Stimulated activated CD8-positive, alpha-beta memory T cell treated with anti-CD3 and anti-CD28 coated beads, Interleukin-15, amount 100 ng/mL, for 4 hours (primary cell): ENCODE data around the gene POLR2I.
"Not testable (repeated sequence)": the region's sequence is repeated elsewhere in the genome, so short reads cannot be mapped to it uniquely, and the experiment has no call there.

Source experiments
- DNase-seq, 2 donors: peaks; one replicate each; pipeline ENCODE4 v3.0.0-alpha.2; 2020; ENCODE audit warnings: low read depth in 2 of 2

POLR2I gene

DNA sequence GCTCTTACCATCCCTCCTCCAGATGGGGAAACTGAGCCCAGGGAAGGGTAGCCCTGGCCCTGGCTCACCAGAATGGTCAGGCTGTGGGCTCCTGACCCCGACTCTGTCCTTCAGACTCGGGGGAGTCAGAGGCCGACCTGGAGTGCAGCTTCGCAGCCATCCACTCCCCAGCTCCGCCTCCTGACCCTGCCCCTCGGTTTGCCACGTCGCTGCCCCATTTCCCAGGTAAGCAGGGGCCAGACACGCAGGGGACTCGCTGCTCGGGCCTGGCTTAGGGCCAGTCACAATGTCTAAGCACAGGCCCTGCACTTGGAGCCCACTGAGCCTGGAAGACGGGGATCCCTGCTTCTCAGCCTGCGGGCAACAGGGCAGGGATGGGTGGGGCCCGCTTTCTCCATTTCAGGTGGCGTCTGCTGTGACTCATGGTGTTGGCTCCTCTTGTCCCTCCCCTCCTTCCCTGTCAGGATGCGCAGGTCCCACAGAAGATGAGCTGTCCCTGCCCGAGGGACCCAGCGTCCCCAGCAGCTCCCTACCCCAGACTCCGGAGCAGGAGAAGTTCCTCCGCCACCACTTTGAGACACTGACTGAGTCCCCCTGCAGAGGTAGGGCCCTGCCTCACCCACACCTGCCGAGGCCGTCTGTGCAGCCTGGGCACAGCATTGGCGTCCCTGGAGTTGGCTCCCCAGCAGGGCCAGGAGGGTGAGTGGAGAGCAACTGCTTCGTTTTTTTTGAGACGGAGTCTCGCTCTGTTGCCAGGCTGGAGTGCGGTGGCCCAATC lies 12.9 kb downstream of the POLR2I start:
- DNase-seq, result no peak

DNA sequence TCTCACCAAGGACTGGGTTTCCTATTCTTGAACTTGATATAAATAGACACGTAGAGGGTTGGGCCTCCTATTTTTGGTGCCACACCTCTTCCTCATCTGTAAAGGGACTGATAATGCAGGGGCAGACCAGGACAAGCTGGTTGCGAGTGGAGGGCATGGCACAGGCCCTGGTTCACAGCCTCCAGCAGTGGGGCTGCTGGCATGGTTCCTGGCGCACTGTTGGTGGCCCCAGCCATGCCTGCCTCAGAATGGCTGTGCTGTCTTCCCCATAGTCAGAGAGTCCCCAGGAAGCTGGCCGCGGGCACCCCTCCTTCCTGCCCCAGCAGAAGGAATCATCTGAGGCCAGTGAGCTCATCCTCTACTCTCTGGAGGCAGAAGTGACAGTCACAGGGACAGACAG lies 14.2 kb downstream of the POLR2I start:
- no peak for DNase-seq

DNA sequence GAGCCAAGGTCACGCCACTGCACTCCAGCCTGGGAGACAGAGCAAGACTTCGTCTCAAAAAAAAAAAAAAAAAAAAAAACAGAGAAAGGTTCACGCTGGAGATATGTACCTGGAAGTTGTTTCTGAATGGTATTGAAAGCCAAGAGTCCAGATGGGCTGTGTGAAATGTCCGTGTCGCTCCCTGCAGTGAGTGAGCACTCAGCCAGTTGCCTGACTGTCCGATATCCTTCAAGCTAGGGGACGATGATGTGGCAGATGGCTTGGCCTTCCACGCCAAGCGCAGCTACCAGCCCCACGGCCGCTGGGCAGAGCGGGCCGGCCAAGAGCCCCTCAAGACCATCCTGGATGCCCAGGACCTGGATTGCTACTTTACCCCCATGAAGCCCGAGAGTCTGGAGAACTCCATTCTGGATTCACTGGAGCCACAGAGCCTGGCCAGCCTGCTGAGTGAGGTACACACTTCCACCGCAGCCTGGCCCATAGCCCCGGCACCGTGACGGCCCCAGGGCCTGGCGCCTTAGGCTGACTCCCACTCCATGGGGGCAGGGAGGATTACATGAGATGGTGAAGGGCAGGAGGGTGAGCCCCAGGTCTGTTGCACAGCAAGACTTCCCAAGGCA lies 15.4 kb downstream of the POLR2I start:
- no peak for DNase-seq

DNA sequence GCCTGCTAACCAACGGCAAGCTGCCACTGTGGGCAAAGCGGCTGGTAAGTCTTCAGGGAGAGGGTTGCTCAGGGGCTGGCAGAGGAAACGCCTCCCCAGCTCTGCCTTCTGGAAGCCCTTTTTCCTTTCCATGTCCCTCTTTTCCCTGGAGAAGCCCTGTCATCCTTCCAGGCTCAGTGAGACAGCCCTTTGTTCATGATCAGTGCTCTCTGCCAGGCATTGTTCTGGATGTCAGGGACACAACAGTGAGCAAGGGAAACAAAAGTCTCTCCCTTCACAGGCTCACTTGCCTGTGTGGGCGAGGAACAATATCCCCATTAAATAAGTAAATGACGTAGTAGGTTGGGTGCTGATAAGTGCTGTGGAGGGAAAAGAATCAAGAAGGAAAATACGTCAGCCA lies 17.6 kb downstream of the POLR2I start:
- no peak for DNase-seq

DNA sequence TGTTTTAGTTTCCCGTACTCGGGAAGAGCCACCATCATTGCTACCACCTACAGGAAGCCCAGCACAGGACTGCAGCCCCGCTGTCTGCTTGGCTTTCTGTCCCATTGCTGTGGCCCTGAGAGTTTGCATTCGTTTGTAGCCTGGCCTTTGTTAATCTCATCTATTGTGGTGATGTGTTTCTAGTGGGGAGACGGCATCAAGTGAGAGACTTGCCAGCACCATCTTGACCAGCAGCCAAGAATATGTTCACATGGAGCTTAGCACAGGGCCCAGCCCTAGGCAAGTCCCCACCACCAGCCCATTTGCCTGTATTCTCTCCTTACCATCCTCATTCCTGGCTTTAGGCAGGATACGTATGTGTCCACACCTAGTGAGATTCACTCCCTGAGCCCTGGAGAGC lies 21.0 kb downstream of the POLR2I start:
- no peak for DNase-seq

DNA sequence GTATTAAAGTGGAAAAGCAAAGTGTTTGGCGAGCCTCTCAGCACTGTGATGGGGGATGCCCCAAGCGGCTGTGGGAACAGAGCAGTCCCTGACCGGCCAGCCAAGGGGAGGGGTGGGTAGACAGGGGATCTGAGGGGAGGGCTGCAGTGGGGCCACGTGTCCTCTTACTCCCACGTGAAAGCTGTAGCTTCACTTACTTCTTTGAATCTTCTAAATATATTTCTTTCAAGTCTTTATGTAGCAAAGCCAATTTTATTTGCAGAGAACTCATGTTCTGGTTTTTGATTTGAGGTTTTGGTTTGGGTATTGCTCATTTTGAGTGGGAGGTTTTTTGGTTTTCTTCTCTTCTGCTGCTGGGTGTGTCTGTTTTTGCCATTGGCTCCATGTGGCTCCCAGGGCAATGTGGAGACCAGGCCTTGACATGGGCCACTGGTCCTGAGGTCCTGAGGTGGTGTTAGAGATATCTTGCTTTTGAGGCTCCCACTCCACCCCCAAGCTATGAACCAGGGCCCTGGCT lies 21.5 kb downstream of the POLR2I start:
- DNase-seq, result no peak

DNA sequence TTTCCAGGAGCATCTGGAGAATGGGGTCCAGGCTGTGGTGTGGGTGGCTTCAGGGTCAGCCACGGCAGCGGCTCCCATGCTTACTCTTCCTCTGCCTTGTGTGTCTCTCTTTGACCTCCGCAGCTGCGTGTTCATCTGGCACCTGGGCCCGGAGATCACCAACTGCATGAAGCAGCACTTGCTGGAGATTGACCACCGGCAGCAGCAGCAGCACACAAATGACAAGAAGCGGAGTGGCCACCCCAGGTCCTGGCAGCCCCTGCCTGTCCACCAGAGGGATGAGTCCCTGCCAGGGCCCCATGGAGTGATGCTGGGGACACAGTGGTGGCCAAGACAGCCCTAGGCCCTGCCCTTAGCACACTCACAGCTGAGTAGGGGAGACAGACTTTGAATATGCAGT lies 22.1 kb downstream of the POLR2I start:
- no peak for DNase-seq

DNA sequence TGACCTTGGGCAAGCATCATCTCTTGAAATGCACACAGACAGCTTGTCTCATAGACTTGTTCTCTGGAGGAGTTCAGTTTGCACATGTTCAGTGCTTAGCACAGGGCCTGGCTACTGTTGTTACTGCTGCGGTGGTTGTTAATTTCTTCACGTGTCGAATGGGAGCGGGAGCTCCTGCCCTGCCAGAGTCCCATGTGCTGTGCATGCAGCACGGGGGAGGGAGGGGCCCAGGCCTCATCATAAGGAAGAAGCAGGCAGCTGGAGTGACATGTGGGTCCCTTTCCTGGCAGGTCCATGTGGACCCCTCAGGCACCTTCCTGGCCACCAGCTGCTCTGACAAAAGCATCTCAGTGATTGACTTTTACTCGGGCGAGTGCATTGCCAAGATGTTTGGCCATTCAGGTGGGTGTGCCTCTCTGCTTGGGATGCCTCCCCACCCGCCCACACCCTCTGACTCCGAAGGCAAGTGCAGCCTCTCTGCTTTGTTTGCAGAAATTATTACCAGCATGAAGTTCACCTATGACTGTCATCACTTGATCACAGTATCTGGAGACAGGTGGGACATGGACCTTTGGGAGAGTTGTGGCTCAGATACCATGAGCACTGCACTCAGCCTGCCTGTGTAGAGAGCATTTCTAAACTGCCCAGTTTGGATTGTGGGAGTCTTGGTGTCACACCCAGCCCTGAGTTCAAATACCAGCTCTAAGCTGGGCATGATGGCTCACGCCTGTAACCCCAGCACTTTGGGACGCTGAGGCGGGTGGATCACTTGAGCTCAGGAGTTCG lies 23.6 kb downstream of the POLR2I start:
- no peak for DNase-seq

DNA sequence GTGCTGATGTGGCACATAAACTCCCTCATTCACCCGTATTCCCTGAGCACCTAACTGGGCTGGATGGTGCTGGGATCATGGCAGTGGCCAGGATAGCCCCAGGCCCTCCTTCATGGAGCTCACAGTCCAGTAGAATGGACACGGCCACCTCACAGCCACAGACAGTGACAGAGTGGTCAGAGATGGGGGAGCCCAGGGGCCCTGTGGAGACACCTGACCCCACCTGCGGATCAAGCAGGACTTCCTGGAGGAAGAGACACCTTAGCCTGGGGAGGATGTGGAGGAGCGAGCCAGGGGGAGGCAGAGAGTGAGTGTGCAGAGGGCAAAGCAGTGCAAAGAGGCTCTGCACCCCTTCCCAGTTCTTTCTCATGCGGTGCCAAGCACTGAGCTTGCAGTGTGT lies 24.8 kb downstream of the POLR2I start:
- no peak for DNase-seq

DNA sequence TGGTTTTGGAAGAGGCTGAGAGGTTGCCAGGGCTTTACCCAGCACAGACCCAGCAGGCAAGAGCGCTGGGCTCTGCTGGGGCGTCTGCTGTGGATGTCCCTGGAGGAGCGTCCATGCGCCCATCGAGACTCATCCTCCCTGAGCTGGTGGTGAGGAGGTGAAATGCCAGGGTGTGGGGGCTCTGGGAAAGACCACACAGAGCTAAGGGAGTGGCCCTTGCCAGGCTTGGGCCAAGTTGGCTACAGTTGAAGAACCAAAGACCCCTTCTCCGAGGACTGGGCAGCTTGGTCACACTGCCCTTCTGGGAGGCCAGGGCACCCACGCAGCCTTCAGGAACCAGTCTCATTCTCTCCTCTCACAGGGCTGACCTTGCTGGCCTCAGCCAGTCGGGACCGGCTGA lies 28.3 kb downstream of the POLR2I start:
- DNase-seq, result no peak

DNA sequence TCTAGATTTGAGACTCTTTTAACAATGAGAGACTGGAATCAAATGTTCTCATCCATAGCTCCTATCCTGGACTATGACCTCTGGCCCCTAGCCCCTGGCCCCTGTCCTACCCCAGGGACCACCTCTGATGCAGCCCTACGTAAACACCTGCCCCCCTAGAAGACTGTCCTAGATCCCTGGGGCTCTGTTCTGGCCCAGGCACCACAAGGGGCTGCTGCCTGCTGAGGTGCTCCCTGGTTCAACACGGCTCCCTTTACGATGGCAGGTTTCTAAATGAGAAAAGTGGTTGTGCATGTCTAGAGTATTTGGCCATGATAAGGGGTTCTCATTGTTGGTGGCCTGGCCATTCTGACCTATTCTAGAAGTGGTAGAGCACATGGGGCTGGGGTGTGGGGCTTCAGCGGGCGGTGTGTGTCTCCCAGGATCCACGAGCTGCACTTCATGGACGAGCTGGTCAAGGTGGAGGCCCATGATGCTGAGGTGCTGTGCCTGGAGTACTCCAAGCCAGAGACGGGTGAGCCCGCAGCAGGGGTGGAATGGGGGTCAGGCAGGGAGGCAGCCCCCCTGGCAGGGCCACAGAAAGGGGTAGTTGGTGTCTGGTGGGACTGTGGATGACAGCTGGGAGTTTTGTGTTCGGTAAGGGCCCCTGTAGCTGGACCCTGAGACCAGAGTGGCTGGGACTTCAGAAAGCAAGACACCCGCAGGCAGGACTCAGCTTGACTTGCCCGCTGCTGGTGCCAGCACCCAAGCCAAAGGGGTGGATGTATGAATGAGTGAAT lies 30.3 kb downstream of the POLR2I start:
- DNase-seq, result no peak

DNA sequence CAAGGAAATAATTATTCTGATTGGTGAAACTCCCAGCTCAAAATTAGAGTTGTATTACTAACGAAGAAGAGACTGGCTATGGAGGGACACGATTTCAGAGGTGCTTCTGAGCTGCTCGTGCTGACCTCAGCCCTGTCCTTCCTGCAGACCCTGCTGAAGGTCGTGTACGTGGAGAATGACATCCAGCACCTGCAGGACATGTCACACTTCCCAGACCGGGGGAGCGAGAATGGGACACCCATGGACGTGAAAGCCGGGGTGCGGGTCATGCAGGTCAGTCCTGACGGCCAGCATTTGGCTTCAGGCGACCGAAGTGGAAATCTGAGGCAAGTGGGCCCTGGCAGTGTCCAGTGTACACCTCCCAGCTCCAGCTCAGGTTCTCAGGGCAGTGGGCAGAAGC lies 31.8 kb downstream of the POLR2I start:
- no peak for DNase-seq

DNA sequence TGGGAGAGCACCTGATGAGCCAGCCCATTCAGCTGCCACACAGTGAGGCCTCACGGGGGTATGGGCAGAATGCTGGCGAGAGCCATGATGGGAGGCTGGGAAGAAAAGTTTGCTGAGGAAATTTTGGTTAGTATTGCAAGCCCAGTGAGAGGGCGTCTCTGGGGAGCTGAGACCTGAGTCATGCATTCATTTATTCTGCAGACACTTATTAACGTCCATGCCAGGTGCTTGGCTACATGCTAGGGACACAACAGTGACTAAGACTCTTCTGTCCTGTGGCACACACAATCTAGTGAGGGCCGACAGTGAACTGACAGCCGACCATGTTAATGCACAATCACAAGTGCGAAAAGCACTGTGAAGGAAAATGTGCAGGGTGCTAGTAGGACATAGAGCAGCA lies 32.8 kb downstream of the POLR2I start:
- DNase-seq, result no peak

DNA sequence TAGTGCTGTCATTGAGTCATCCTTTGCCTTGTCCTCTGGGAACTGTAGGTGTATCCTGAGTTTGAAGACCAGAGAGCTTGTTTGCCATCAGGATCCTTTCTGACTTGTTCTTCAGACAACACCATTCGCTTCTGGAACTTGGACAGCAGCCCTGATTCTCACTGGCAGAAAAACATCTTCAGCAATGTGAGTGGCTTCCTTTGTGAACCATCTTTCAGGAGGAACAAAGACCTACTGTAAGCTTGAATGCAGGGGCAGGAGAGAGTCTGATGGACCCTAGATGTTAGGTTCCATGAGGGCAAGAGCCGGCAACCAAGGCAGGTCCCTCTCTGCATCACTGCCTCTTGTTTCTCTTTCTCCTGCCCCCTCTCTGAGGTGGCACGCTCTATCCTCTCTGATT lies 33.3 kb downstream of the POLR2I start:
- DNase-seq, result no peak

DNA sequence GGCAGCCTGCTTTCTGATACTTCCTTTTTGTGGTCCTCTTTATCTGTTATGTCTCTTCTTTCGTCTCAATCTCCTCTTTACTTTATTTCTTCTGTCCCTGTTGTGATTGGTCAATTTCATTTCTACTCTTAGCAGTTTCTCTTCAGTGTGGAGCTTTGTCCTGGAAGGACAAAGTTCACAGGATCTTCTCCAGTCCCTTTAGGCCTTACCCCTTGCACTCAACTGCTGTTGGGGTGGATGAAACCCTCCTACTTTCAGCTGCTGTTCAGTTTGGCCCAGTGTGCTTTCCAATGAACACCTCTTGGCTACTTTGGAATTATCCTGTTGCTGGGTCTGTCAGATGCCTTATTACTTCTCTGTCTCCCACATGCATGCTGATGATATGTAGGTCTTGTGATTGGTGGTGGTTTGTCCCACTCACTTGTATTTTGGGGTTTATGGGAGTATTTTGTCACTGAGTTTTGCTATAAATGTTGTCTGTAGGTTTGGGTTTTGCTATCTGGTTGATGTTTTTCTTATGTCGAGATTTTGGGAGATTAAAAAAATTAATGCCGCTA lies 35.2 kb downstream of the POLR2I start:
- no peak for DNase-seq

DNA sequence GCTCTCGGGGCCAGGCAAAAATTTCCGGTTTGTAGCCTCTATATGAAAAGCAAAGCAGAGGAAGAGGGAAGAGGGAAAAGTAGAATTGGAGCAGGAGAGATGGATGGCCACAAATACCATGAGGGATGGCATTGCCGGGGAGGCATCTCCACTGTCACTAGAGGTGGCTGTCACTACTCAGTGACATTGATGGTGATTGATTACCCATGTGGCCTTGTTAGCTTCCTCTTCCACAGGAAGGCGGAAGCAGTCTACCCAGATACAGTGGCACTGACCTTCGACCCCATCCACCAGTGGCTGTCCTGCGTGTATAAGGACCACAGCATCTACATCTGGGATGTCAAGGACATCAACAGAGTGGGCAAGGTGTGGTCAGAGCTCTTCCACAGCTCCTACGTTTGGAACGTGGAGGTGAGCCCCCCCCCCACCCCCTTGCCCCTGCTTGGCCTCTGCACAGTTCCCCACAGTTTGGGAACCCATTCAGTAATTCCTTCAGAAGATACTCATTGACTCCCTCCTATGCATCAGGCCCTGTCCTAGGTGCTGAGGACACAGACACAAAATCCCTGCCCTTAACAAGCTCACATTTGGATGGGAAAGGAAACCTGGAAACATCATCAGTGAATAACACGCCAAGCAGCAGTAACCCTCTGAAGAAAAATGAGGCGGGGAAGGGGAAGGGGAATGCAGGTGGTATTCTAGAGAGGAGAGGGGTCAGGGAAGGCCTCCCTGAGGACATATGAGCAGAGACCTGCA lies 41.4 kb downstream of the POLR2I start:
- no peak for DNase-seq

DNA sequence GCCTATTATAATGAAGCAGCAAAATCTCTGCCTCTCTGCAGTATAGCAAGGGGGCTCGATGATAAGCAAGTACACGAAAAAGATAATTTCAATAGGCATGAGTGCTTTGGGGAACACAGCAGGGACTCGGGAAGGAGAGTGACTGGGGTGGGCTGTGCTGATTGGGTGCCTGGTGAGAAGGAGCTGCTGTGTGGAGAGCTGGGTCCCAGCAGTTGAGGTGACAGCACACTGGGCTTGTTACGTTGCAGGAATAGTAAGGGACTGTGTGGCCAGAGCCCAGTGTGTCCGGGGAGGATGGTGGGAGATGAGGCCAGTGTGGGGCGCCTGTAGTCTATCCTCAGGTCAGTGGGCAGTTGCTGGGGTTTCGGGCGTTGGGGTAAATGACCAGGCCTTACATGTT lies 42.6 kb downstream of the POLR2I start:
- no peak for DNase-seq

DNA sequence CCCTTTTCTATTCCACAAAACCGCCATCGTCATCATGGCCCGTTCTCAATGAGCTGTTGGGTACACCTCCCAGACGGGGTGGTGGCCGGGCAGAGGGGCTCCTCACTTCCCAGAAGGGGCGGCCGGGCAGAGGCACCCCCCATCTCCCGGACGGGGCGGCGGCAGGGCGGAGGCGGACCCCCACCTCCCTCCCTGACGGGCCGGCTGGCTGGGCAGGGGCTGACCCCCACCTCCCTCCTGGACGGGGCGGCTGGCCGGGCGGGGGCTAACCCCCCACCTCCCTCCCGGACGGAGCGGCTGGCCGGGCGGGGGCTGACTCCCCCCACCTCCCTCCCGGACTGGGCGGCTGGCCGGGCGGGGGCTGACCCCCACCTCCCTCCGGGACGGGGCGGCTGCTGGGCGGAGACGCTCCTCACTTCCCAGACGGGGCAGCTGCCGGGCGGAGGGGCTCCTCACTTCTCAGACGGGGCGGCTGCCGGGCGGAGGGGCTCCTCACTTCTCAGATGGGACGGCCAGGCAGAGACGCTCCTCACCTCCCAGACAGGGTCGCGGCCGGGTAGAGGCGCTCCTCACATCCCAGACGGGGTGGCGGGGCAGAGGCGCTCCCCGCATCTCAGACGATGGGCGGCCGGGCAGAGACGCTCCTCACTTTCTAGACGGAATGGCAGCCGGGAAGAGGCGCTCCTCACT lies 45.7 kb downstream of the POLR2I start:
- not testable (repeated sequence) for DNase-seq

DNA sequence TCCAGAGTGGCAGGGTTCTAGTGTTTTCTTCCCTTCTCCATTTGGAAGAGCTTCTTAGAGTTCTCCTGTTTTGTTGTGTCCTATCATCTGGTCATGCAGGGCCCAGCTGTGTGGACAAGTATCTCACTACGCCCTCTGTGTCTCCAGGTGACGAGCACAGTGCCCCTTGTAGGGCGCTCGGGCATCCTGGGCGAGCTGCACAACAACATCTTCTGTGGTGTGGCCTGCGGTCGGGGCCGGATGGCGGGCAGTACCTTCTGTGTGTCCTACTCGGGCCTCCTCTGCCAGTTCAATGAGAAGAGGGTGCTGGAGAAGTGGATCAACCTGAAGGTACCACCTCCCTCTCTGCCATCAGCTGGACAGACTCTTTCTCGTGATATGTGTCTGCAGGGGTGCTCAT lies 47.0 kb downstream of the POLR2I start:
- no peak for DNase-seq

DNA sequence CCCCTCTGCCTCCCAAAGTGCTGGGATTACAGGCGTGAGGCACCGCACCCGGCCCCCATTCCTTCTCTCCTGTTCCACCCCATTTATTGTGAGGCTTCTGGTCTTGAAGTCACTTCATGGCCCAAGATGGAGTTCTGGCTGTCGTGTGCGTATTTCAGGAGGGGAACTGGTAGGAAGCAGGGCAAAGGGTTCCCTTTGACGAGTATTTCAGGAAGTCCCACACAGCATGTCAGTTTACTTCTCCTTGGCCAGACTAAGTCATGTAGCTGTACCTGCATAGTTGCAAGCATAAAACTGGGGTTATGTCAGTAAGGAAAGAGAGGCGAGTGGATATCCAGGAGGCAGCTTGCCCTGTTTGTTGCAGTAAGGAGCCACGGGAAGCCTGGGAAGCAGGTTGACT lies 49.8 kb downstream of the POLR2I start:
- DNase-seq, result no peak
